HepG2 (cell line): ENCODE results near the gene TMEM121. TPM values are rescaled to one million over a fixed set of nuclear protein-coding genes. Genes with fewer than 3 reads are reported as not detected.

ENCODE experiments used
- ATAC-seq: fragments of 200-7000 bp; cut with Tn5 transposase; 3 replicates; pipeline ENCODE4 v1.9.1; 2020; ENCODE audit warnings: mild to moderate bottlenecking, moderate library complexity
- BruUV-seq: library from RNA; stranded (reverse); fragments of 400-500 nt; replicated peaks from 2 replicates; lab custom pipeline; 2021; lab: Mats Ljungman, UMichigan
- CTCF ChIA-PET: fragments of 300-600 bp; formaldehyde crosslinking; extraction: SDS; loops from one replicate; lab custom pipeline; 2021; ENCODE audit warnings: low total read pairs, inconsistent platforms, low intra/inter-chr PET ratio; lab: Yijun Ruan, JAX
- POLR2A ChIA-PET: fragments of 350-600 bp; sonication (Branson Sonifier 250); formaldehyde crosslinking; loops from one replicate; lab custom pipeline; 2020; ENCODE audit warnings: antibody characterized with exemption, inconsistent platforms; lab: Yijun Ruan, JAX
- DNase-seq: peaks from one replicate; pipeline ENCODE4 v3.0.0-alpha.2; 2015; ENCODE audit warnings: low spot score
- FAIRE-seq: peaks from 3 replicates; lab custom pipeline; 2011; peaks lifted over from hg19 to GRCh38; lab: Jason Lieb, UNC
- H2AFZ ChIP-seq: one replicate; pipeline ENCODE4 v1.6.1; 2011; ENCODE audit warnings: low read length, inconsistent platforms
- H3K27ac ChIP-seq: fragments of 300-600 bp; 3 replicates; pipeline ENCODE4 v1.8.0; 2011; ENCODE audit warnings: mixed run types, mild to moderate bottlenecking, mixed read lengths, low read length, inconsistent platforms; ENCODE audit not compliant: insufficient read depth; ENCODE audit errors: extremely low read length
- H3K27me3 ChIP-seq, 2 experiments: fragments of 200-600 bp in 1 of 2; 2 replicates in 1 of 2; 3 replicates in 1 of 2; pipeline versions ENCODE4 v1.6.0 to v1.8.0; 2011; ENCODE audit warnings: low read length in 2 of 2, mild to moderate bottlenecking in 2 of 2, moderate library complexity in 2 of 2, inconsistent platforms in 1 of 2; ENCODE audit not compliant: insufficient read depth in 2 of 2, control insufficient read depth in 1 of 2
- H3K36me3 ChIP-seq, 2 experiments: fragments of 200-600 bp in 1 of 2; replicated peaks in 1 of 2; 2 replicates in 1 of 2; 3 replicates in 1 of 2; pipeline versions ENCODE4 v1.5.1 to v1.8.0; 2011; ENCODE audit warnings: low read length in 2 of 2, inconsistent platforms in 1 of 2; ENCODE audit not compliant: insufficient read depth in 2 of 2, control insufficient read depth in 1 of 2
- H3K4me1 ChIP-seq: 2 replicates; pipeline ENCODE4 v1.5.1; 2012; ENCODE audit warnings: low read length, inconsistent platforms; ENCODE audit not compliant: insufficient read depth
- H3K4me2 ChIP-seq: 2 replicates; pipeline ENCODE4 v1.6.0; 2011; ENCODE audit warnings: low read depth, low read length, inconsistent platforms
- H3K4me3 ChIP-seq, 3 experiments: fragments of 200-600 bp in 1 of 3; sonication (generic), shearing (Covaris generic) in 1 of 3; replicated peaks in 1 of 3; 2 replicates each; pipeline ENCODE4 v1.5.1; 2011 to 2016; ENCODE audit warnings: low read length in 3 of 3, inconsistent platforms in 2 of 3, low read depth in 2 of 3, mild to moderate bottlenecking in 2 of 3, control low read depth in 1 of 3, mixed read lengths in 1 of 3; ENCODE audit not compliant: insufficient read depth in 1 of 3
- H3K79me2 ChIP-seq: one replicate; pipeline ENCODE4 v1.6.1; 2011; ENCODE audit warnings: low read length, inconsistent platforms; ENCODE audit not compliant: insufficient read depth
- H3K9ac ChIP-seq: 2 replicates; pipeline ENCODE4 v1.6.0; 2011; ENCODE audit warnings: mild to moderate bottlenecking, low read depth, low read length, inconsistent platforms; ENCODE audit not compliant: insufficient read depth
- H3K9me3 ChIP-seq: 2 replicates; pipeline ENCODE4 v1.5.1; 2012; ENCODE audit warnings: mild to moderate bottlenecking, low read length
- H4K20me1 ChIP-seq: 2 replicates; pipeline ENCODE4 v1.6.0; 2011; ENCODE audit warnings: inconsistent platforms, mild to moderate bottlenecking, low read length, moderate library complexity; ENCODE audit not compliant: insufficient read depth
- FOXC1 ChIP-seq: sonication (generic); formaldehyde crosslinking; IDR thresholded peaks from 2 replicates; pipeline ENCODE4 v1.8.0; 2022; ENCODE audit warnings: mild to moderate bottlenecking, missing genetic modification reagents, borderline replicate concordance
- HNRNPUL1 ChIP-seq: fragments of 200-400 bp; formaldehyde crosslinking; IDR thresholded peaks from 2 replicates; pipeline ENCODE4 v1.6.1; 2017; ENCODE audit warnings: low read depth, mild to moderate bottlenecking, low read length, moderate library complexity
- PHF5A ChIP-seq: IDR thresholded peaks from one replicate; pipeline ENCODE4 v1.6.1; 2018; ENCODE audit warnings: low read depth, missing genetic modification reagents; ENCODE audit not compliant: unreplicated experiment
- POLR2G ChIP-seq: fragments of 200-400 bp; formaldehyde crosslinking; IDR thresholded peaks from 2 replicates; pipeline ENCODE4 v1.6.1; 2018; ENCODE audit warnings: mild to moderate bottlenecking, low read depth, low read length, moderate library complexity
- SKI ChIP-seq: fragments of 450-650 bp; IDR thresholded peaks from one replicate; pipeline ENCODE4 v1.6.1; 2018; ENCODE audit warnings: mild to moderate bottlenecking; ENCODE audit not compliant: partially characterized antibody
- SNAI1 ChIP-seq: sonication (generic); formaldehyde crosslinking; IDR thresholded peaks from 2 replicates; pipeline ENCODE4 v1.5.0; 2020; ENCODE audit warnings: mild to moderate bottlenecking, missing genetic modification reagents, borderline replicate concordance
- STAG1 ChIP-seq: sonication (generic); formaldehyde crosslinking; IDR thresholded peaks from 2 replicates; pipeline ENCODE4 v1.4.0; 2020; ENCODE audit warnings: missing genetic modification reagents
- TOPORS ChIP-seq: sonication (generic); formaldehyde crosslinking; IDR thresholded peaks from 2 replicates; pipeline ENCODE4 v1.8.0; 2023; ENCODE audit warnings: mild to moderate bottlenecking, missing genetic modification reagents
- ZBTB33 ChIP-seq: sonication (generic); formaldehyde crosslinking; IDR thresholded peaks from 2 replicates; pipeline ENCODE4 v1.4.0; 2020; ENCODE audit warnings: missing genetic modification reagents
- ZNF274 ChIP-seq: sonication (generic); formaldehyde crosslinking; IDR thresholded peaks from 2 replicates; pipeline ENCODE4 v1.5.1; 2020; ENCODE audit warnings: mild to moderate bottlenecking, missing genetic modification reagents
- WGBS: methylation state at CpG from one replicate; pipeline ENCODE4 v1.1.6; 2017; ENCODE audit warnings: low lambda C conversion rate; 5-methylcytosine and 5-hydroxymethylcytosine counted together
- in situ Hi-C: cut with HindIII; loops from 2 replicates; pipeline ENCODE4 v1.10.0; 2017; ENCODE audit warnings: low pct_unique_long_range_greater_than_20kb; ENCODE audit not compliant: extremely low pct_ligation_motif_present
- intact Hi-C: fragments of 100-400 bp; cut with micrococcal nuclease; formaldehyde crosslinking; loops from one replicate; pipeline ENCODE4 v1.10.0; 2022; ENCODE audit not compliant: unreplicated experiment
- polyA plus RNA-seq, 8 experiments: library from polyadenylated mRNA; depleted of rRNA in 3 of 8; stranded (reverse) in 7 of 8; unstranded in 1 of 8; fragments of >200 nt; fragmentation: Illumina TruSeq in 4 of 8; extraction: Trizol in 4 of 8; gene quantifications; 2 replicates each; pipeline versions ENCODE4 v1.2.1 to v1.2.3, GENCODE V29; 2011 to 2016; ENCODE audit warnings: low read depth in 4 of 8, missing spikeins in 1 of 8, mixed read lengths in 1 of 8; ENCODE audit not compliant: insufficient read depth in 1 of 8
- total RNA-seq, 5 experiments: library from RNA; depleted of rRNA; stranded (reverse); fragments of >200 nt; fragmentation: Illumina TruSeq; extraction: Trizol; gene quantifications; 2 replicates each; pipeline ENCODE4 v1.2.3, GENCODE V29; 2016; ENCODE audit warnings: low read depth in 1 of 5
- TF ChIP-seq, protein P1 (sequence below): sonication (generic); formaldehyde crosslinking; IDR thresholded peaks from 2 replicates; pipeline ENCODE4 v1.4.0; 2020; ENCODE audit warnings: mild to moderate bottlenecking, missing genetic modification reagents
- TF ChIP-seq, protein P2 (sequence below), 2 experiments: sonication (generic) in 1 of 2; formaldehyde crosslinking in 1 of 2; IDR thresholded peaks; 2 replicates each; pipeline versions ENCODE4 v1.4.0 to v1.6.1; 2016 to 2020; ENCODE audit warnings: borderline replicate concordance in 1 of 2, low read depth in 1 of 2, mild to moderate bottlenecking in 1 of 2, missing genetic modification reagents in 1 of 2

TMEM121 gene
- total and polyA plus RNA-seq, 2 of the 13 experiments (the other 11 are each of a cell fraction or from before 2014, with no cell fraction given) = 6.6 to 19.0 TPM

GRCh38 chr14:105492031-105492970 lies 34.1 kb upstream of the TMEM121 start (continued):
- TF ChIP-seq ZBTB33 = peak; percentile 57; the same call in 1 of the 2 replicates
- TF ChIP-seq, protein P1, sequence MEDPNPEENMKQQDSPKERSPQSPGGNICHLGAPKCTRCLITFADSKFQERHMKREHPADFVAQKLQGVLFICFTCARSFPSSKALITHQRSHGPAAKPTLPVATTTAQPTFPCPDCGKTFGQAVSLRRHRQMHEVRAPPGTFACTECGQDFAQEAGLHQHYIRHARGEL (CRISPR knock-in tag) = 0 out of 2 replicates have a peak, but pooled peaks have one; percentile 20

DNA sequence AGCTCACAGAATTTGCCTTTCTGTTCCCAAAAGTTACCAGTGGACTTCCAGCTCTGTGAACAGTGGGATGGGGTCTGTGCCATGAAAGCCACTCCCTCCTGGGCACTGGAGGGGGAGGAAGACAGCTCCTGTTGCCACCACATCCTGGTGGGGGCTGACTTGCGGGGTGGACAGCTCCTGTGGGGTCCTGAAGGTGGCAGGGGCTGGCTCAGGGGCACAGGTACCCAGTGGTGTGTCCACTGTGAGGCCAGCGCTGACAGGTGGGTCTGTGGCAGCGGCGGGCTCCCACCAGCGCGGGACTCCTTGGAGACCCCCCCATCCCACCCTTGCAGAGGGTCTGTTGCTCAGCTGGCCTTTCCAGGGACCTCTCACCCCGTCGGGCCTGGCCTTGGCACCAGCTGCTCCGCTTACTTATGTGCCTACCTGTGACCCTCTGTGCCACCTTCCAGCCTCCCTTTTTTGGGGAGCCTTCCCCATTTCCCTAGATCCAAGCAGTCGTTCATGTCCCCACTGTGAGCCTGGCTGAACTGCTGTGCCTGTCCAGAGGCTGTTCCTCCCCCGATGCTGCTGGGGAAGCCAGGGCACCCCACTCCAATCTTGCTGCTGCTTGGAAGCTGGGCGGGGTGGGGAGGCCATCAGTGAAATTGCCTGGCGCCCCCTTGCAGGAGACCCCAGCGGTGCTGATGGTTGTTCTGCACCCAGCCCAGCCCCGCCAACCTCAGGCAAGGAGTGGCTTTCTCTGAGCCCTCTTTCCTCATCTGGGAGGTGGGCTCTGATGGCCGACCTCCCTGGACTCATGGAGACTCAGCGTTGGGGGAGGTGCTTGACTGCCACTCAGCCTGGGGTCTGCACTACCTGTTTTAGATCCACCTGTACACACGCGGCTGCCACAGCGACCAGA lies 33.2 kb upstream of the TMEM121 start:
- no peak overlapping the region for H3K4me2 ChIP-seq
- peaks cover 68% of the 10 kb centered on the region for H3K4me1 ChIP-seq
- no peak overlapping the region for H3K9ac ChIP-seq
- ChIA-PET CTCF (no interaction called here), POLR2A (no interaction called here)
- ATAC-seq (no peak), FAIRE-seq (no peak), DNase-seq (no peak)
- intact Hi-C loops = loop anchor here (10.0 kb wide), 1 partner anchor 178 kb away; the partner anchor contains the start of gene PACS2
- H3K4me3 ChIP-seq = no peak overlapping the region
- in situ Hi-C loops = no loop called here
- no peaks in the 10 kb centered on the region for H4K20me1 ChIP-seq
- H3K27me3 ChIP-seq = no peaks in the 10 kb centered on the region; a peak in 1 of 5 replicates
- 74% methylated on average over 6 of the region's 20 CpGs for WGBS
- H3K79me2 ChIP-seq = peaks cover 23% of the 10 kb centered on the region
- H3K27ac ChIP-seq = no peak overlapping the region
- peaks cover 0 to 3% of the 10 kb centered on the region in 2 experiments; a peak in 1 of 5 replicates for H3K36me3 ChIP-seq
- BruUV-seq = TSS peak; percentile 14
- H2AFZ ChIP-seq = no peak overlapping the region
- H3K9me3 ChIP-seq = no peaks in the 10 kb centered on the region
- no peak for TF ChIP-seq HNRNPUL1
- TF ChIP-seq FOXC1 (CRISPR knock-in tag) = no peak
- peak; percentile 39; the same call in 1 of the 2 replicates for TF ChIP-seq POLR2G
- TF ChIP-seq SKI = no peak
- TF ChIP-seq STAG1 (CRISPR knock-in tag) = no peak
- no peak for TF ChIP-seq SNAI1 (CRISPR knock-in tag)
- TF ChIP-seq, protein P2, sequence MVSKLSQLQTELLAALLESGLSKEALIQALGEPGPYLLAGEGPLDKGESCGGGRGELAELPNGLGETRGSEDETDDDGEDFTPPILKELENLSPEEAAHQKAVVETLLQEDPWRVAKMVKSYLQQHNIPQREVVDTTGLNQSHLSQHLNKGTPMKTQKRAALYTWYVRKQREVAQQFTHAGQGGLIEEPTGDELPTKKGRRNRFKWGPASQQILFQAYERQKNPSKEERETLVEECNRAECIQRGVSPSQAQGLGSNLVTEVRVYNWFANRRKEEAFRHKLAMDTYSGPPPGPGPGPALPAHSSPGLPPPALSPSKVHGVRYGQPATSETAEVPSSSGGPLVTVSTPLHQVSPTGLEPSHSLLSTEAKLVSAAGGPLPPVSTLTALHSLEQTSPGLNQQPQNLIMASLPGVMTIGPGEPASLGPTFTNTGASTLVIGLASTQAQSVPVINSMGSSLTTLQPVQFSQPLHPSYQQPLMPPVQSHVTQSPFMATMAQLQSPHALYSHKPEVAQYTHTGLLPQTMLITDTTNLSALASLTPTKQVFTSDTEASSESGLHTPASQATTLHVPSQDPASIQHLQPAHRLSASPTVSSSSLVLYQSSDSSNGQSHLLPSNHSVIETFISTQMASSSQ (IDR thresholded peaks at IDR 0.05; ENCODE audit: low read depth) = no peak
- TF ChIP-seq, protein P2 (CRISPR knock-in tag; IDR thresholded peaks at IDR 0.05; ENCODE audit: borderline replicate concordance) = no peak
- no peak for TF ChIP-seq ZNF274 (CRISPR knock-in tag)
- no peak for TF ChIP-seq PHF5A (CRISPR knock-in tag)
- no peak for TF ChIP-seq TOPORS
